Right lobe of liver (tissue), 6 donors: Measurements from ENCODE around the gene SCN9A. TPM values are rescaled to one million over a fixed set of nuclear protein-coding genes. Genes with fewer than 3 reads are reported as not detected.
"Not testable (repeated sequence)": the region's sequence is repeated elsewhere in the genome, so short reads cannot be mapped to it uniquely, and the experiment has no call there.

Experiments
- ATAC-seq, 4 donors: fragments of 200-7000 bp; cut with Tn5 transposase; one replicate each; pipeline ENCODE4 v1.9.1; 2020; ENCODE audit warnings: mild to moderate bottlenecking in 4 of 4, moderate library complexity in 4 of 4
- DNase-seq, 3 donors: peaks; one replicate each; pipeline ENCODE4 v3.0.0-alpha.2; 2020
- H3K27ac ChIP-seq, 3 donors: fragments of 200-600 bp; one replicate each; pipeline ENCODE4 v1.8.0; 2022
- H3K27me3 ChIP-seq, 2 donors: fragments of 200-600 bp; one replicate each; pipeline ENCODE4 v1.8.0; 2022
- H3K36me3 ChIP-seq, 4 donors: fragments of 200-600 bp; sonication (generic) in 1 of 4; one replicate each; pipeline versions ENCODE4 v1.5.1 to v1.8.0; 2017 to 2022; ENCODE audit warnings: control low read depth in 1 of 4
- H3K4me1 ChIP-seq, 4 donors: fragments of 200-600 bp; sonication (generic) in 1 of 4; one replicate each; pipeline versions ENCODE4 v1.5.1 to v1.8.0; 2017 to 2022; ENCODE audit warnings: control low read depth in 1 of 4
- H3K4me3 ChIP-seq, 3 donors: fragments of 200-600 bp; one replicate each; pipeline ENCODE4 v1.8.0; 2022
- H3K9me3 ChIP-seq, 4 donors: fragments of 200-600 bp; sonication (generic) in 1 of 4; one replicate each; pipeline versions ENCODE4 v1.5.1 to v1.8.0; 2017 to 2022; ENCODE audit warnings: control low read depth in 1 of 4
- CTCF ChIP-seq, 4 donors: fragments of 200-600 bp in 3 of 4; fragments of 450-650 bp in 1 of 4; IDR thresholded peaks; one replicate each; pipeline versions ENCODE4 v1.5.1 to v1.8.0; 2016 to 2022; ENCODE audit warnings: antibody characterized with exemption in 4 of 4, mild to moderate bottlenecking in 2 of 4
- POLR2A ChIP-seq: fragments of 450-650 bp; IDR thresholded peaks from one replicate; pipeline ENCODE4 v1.6.1; 2017; ENCODE audit warnings: antibody characterized with exemption, mild to moderate bottlenecking
- WGBS: methylation state at CpG from one replicate; pipeline ENCODE4 v1.1.6; 2018; ENCODE audit warnings: low coverage, low lambda C conversion rate; ENCODE audit not compliant: insufficient coverage; ENCODE audit errors: missing lambda C conversion rate; 5-methylcytosine and 5-hydroxymethylcytosine counted together
- intact Hi-C, 2 donors: fragments of 100-400 bp; cut with DNase I; formaldehyde crosslinking; loops; one replicate each; pipeline versions ENCODE4 v1.11.2 to v1.14.1; 2022
- total RNA-seq, 6 experiments: library from RNA; depleted of rRNA in 2 of 6; stranded (reverse); fragments of >200 nt in 2 of 6; fragmentation: NEBNext Ultra II Directional in 3 of 6; extraction: Animal tissue kit (Norgen Biotek cat#: 25700) in 3 of 6; gene quantifications; one replicate each; pipeline versions ENCODE4 v1.1.0 to v1.2.4, GENCODE V29; 2016 to 2023
- donor health status: DM: no; HTN: yes; CAD: no.
- donor health status: DM: no; HTN: no; CAD: no.
- donor health status: DM: no; HTN: no; CAD: no.
- donor health status: DM: no; HTN: yes; CAD: no.
- donor health status: DM: no; HTN: yes; CAD: no.

The SCN9A gene
- total RNA-seq, 6 experiments from 2014 or later = 2.1 to 10.2 (median 5.1) TPM

GRCh38 chr2:166364476-166365161 lies 11.1 kb downstream of the SCN9A start:
- Histone ChIP-seq H3K27me3 (no peaks in the 10 kb centered on the region), H3K27ac (no peak overlapping the region), H3K36me3 (no peaks in the 10 kb centered on the region), H3K4me3 (no peak overlapping the region), H3K9me3 (no peaks in the 10 kb centered on the region), H3K4me1 (peaks cover 0 to 9% (median 0%) of the 10 kb centered on the region in 4 donors)
- intact Hi-C loops = no loop called here
- ATAC-seq (no peak), DNase-seq (no peak)
- TF ChIP-seq POLR2A = no peak
- no peak for TF ChIP-seq CTCF (IDR thresholded peaks at IDR 0.05)
- WGBS = 90% methylated on average over 9 of the region's 9 CpGs

DNA sequence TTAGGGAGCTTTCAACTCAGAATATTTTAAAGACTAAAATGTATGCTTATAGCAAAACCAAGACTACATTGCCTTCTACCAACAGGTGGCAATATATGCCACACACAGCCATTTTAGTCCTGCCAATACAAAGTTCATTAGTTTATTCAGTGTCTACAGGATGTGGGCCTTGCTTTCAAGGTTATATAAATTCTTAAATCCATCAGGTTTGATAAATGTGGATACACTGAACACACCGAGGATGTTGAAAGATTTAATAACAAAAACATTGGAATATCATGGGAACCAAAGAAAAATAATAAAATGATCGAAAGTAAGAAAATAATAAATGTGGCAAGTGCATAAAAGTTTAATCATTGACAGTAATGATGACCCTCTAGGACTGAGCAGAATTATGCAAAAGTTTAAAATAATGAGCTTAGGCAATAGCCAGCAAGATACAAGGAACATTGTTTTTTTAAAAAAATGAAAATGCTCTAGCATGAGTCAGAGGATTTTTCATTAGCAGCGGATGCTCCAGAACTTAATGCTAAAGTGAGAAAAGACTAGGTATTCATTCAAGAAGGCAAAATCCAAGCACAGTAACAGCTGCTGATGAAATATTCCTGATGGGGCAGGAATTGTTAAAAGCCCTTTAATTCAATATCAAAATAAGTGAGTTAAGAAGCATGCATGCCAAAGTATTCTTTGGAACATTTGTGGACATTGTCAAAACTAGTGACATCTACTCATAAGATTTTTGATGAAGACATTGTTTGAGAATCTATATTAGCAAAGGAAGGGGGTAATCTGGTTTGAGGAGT lies 14.2 kb downstream of the SCN9A start:
- 44% methylated on average over 3 of the region's 3 CpGs for WGBS
- TF ChIP-seq POLR2A = no peak
- peak; percentile 53 to 76 (median 63) for TF ChIP-seq CTCF (IDR thresholded peaks at IDR 0.05)
- Histone ChIP-seq H3K4me1 (peaks cover 0 to 9% (median 0%) of the 10 kb centered on the region in 4 donors), H3K9me3 (no peaks in the 10 kb centered on the region), H3K36me3 (no peaks in the 10 kb centered on the region), H3K27ac (no peak overlapping the region), H3K4me3 (no peak overlapping the region), H3K27me3 (no peaks in the 10 kb centered on the region)
- no peak for DNase-seq
- peak; percentile 93 to 97 (median 97) for ATAC-seq
- intact Hi-C loops = no loop called here

DNA sequence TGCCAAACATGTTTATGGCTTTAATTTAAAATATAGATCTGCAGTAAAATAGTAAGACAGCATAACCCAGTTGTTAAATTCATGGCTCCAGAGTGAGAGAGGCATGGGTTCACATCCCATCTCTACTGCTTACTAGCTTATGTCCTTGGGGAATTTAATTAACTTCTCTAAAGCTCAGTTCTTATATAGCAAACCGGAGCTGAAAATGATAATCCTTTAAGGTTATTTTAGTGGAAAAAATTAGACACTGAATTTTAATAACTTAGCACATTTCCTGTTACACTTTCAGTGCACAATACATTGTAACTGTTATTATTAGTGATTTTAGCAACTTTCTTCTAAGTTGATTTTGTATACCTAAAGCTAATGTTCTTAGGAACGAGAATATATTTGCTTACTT lies 14.8 kb downstream of the SCN9A start:
- H3K27ac ChIP-seq = no peak overlapping the region
- H3K4me1 ChIP-seq = peaks cover 0 to 2% (median 0%) of the 10 kb centered on the region in 4 donors
- no peaks in the 10 kb centered on the region for H3K36me3 ChIP-seq
- ATAC-seq (no peak), DNase-seq (no peak)
- 54% methylated on average over 2 of the region's 2 CpGs for WGBS
- no peaks in the 10 kb centered on the region for H3K27me3 ChIP-seq
- no peak overlapping the region for H3K4me3 ChIP-seq
- H3K9me3 ChIP-seq = no peaks in the 10 kb centered on the region
- TF ChIP-seq CTCF (IDR thresholded peaks at IDR 0.05) (no peak), POLR2A (no peak)
- intact Hi-C loops = no loop called here

GRCh38 chr2:166360426-166360825 lies 15.3 kb downstream of the SCN9A start:
- intact Hi-C loops = no loop called here
- H3K9me3 ChIP-seq = no peaks in the 10 kb centered on the region
- TF ChIP-seq CTCF (IDR thresholded peaks at IDR 0.05) (no peak), POLR2A (no peak)
- H3K4me1 ChIP-seq = no peaks in the 10 kb centered on the region
- H3K36me3 ChIP-seq = no peaks in the 10 kb centered on the region
- ATAC-seq (no peak), DNase-seq (no peak)
- H3K27ac ChIP-seq = no peak overlapping the region
- no peaks in the 10 kb centered on the region for H3K27me3 ChIP-seq
- H3K4me3 ChIP-seq = no peak overlapping the region

GRCh38 chr2:166357950-166358321 lies 17.8 kb downstream of the SCN9A start:
- H3K27ac ChIP-seq, H3K4me3 ChIP-seq, H3K4me1 ChIP-seq, H3K9me3 ChIP-seq, H3K27me3 ChIP-seq, ATAC-seq, H3K36me3 ChIP-seq, intact Hi-C loops, DNase-seq: not testable (repeated sequence)
- WGBS = 100% methylated on average over 1 of the region's 4 CpGs
